Measurements from ENCODE around the gene CTIF.

CTIF gene

DNA sequence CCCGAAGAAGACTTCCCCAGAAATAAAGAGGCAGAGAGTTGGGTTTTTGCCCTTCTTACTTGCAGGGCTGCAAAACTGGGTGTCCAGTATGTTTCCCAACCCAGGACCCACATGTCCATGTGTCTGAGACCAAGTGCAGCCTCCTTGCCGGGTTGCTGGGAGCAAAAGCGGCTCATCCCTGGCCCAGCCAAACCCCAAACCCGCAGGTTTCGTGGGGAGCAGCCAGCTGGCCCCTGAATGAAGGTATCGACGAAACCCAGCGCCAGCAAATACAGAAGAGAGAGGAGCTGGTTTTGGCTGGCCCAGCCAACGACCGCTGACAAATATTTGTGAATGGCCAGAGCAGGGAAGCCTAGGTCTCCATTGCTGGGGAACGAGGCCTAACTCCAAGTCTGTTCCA, 214.9 kb downstream of the CTIF start:
- no peak for DNase-seq (ENCODE audit: low read depth)

DNA sequence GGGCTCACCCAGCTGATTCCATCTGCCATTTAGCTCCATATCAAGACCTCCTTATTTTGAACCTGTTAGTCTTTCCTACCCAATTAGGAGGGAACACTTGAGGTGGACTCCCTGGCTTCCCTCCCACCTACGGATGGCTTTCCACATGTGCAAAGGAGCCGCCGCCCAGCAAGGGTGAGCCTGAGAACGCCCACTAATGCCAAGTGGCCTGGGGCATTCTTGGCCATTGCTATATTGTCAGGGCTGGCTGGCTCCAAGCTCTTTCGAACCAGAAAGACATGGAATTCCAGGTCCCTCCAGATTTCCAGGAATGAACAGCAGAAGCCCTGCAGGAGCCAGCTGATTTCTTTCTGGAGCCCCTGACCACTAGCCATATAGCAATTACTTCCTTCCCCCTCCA, 215.7 kb downstream of the CTIF start:
- DNase-seq (ENCODE audit: low read depth): no peak

DNA sequence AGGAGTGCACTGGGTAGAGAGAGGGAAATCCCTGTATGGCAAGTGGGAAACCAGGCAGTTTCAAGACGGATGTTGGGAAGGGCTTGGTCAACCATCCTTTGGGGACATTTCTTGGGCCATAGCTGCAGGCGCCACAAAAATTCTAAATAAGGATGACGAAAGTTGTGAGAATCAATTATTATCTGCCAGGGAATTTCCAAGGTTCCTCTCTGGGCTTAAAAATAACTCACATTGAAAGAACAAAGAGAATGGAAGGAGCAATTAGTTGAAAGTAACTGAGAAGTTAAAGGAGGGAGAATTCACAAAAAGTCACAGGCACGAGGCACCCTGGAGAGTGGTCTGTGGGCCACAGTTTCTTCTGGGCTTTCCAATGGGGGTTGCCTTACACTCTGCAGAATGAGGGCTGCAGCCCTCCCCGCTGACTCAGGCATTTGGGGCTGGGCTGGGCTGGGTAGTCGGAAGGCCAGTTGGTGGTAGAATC, 216.2 kb downstream of the CTIF start:
- DNase-seq (ENCODE audit: low read depth): no peak

DNA sequence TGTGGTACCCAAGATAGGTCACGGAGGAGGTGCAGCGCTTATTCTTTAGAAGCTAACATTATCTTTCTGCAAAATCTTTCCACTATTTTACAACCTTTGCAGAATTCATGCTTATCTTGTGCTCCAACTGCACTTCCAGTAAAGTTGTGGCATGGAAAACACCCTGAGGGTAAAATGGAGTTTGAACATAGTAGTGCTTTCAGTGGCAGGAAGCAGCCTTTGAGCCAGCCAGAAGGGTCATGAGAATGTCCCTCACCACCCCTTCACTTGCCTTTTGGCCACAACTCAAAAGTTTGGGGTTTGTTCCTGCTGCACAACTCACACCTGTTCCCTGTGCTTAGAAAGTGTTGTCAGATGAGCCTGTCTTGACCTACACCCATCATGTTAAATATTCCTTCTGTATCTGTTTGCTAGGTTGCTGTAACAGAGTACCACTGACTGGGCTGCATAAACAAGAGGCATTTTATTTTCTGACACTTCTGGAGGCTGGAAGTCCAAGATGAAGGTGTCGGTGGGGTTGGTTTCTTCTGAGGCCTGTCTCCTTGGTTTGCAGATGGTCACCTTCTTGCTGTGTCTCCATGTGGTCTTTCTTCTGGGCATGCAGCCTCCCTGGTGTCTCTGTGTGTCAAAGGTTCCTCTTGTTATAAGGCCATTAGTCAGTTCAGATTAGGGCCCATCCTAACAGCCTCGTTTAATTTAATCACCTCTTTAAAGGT, 217.8 kb downstream of the CTIF start:
- DNase-seq (ENCODE audit: low read depth): no peak

DNA sequence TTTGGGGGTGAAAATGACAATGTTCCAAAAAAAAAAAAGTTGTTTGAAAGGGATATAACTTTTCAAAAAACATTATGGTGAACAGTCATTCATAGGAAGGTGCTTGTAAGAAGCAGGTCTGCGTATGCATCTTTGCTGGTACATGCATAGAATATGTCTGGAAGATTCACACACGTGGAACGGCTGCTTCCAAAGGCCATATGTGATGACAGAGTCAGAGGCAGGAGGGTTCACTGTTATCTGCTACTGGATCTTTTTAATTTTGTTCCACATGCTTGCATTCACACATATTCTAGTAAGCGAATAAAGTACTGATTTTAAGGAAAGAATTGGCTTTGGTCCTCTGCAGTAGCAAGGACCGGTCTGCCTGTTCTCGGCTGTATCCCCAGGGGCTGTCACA, 218.5 kb downstream of the CTIF start:
- no peak for DNase-seq (ENCODE audit: low read depth)

DNA sequence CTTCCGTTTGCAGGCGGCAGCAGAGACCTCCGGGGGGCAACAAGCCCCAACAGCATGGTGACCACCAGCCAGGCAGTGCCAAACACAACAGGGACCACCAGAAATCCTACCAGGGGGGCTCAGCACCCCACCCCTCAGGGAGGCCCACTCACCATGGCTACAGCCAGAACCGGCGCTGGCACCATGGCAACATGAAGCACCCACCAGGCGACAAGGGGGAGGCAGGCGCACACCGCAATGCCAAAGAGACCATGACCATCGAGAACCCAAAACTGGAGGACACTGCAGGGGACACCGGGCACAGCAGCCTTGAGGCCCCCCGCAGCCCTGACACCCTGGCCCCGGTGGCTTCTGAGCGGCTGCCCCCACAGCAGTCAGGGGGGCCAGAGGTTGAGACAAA, 219.1 kb downstream of the CTIF start:
- no peak for DNase-seq (ENCODE audit: low read depth)

DNA sequence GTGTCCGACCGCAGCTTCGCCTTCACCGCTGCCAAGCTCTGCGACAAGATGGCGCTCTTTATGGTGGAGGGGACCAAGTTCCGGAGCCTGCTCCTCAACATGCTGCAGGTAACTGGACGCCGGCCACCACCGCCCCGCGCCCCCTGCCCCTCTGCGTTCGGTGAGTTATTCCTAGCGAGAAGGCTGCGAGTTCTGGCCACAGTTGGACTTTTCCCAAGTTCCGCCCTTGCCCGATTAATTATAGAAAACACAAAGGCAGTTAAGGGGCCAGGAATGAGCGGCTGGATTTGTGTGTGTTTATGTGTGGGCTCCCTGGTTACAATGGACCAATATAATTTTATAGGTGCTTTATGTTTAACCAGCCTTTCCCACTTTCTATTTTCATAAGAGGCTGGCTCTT, 222.8 kb downstream of the CTIF start:
- no peak for DNase-seq (ENCODE audit: low read depth)

DNA sequence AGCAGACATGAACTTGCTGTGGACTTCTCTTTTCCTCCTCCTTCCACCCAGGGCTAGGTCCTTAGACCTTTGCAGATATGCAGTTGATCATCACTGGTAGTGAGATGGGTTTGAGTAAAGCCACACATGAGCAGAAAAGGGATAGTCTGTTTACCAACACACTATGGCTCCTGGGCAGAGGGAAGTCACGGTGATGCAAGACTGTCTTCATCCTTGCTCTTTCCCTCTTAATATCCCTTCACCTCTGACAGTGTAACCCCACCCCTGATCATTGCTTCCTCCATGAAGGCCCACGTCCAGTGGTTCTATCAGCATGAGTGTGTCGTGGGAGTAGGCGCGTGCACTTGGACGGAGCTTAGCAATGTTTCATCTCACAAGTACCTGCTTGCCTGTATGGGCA, 223.2 kb downstream of the CTIF start:
- no peak for DNase-seq (ENCODE audit: low read depth)

DNA sequence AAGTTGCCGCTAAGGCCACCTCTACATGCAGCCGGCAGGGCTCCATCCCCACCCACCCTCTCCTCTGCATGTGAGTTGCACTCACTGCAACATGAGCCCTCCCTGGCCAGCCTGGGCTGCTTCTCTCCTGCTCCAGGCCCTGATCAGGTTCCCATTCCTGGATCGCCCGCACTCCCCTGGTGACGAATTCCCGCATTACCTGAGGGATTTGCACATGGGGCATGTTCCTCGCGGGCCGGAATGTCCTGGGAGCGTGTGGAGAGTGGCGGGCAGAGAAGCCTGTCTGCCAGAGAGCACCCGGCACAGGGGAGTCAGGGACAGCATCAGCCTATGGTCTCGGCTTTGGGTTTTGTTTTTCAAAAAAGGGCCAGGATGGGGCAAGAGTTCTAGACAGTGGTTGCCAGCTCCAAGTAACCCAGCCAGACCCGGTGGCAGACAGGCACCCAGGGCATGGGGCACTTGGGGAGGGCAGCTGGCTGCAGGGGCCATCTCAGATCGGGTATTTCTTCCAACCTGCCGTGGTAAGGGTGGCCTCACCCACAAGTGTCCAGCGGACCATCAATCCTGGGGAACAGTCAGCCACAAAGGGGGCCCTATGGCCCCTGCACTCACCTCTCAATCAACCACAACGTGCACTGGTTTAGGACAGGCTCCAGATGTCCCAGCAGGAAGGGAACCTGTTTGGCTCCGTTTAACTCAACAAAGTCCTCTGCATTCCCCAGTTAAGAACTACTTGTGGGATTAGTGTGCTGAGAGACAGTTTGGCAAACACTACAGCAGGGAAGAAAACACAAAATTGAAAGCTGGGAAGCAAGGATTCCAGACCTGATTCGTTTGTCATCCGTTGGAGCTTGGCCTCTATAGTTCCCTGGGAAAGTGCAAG, 224.2 kb downstream of the CTIF start:
- DNase-seq (ENCODE audit: low read depth): no peak

DNA sequence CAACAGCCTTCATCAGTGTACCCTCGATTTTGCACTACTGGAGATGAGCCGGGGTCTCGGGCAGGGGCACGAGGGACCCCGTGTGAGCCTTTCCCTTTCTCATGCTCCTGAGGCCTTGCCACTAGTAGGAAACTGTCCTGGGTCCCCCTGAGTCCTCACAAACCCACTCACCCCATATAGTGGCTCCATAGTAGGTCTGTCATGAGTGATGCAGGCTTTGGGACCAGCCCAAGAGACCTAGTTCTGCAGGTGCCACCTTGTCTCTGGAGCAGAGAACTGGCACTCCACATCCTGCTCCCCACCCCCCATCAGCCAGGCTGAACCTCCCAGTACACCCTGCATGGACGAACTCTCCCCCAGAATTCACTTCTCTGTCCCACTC, 224.9 kb downstream of the CTIF start:
- no peak for DNase-seq (ENCODE audit: low read depth)

DNA sequence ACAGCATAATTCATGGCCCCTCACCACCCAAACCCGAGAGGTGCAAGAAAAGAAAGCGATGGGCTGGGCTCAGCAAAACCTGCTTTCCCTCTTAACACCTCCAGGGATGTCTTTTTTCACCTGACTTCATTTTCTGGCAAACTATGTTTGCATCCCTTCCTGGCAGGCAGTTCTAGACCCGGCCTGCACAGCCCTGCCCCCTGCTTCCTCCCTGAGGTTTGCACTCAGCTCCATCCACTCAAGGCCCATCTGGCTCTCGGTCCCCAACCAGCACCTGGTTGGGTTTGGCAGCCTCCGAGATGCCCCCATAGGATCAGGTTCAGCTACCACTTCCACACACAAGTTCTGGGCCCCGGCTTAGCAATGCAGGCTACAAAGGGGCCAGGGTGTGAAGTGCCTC, 226.2 kb downstream of the CTIF start:
- DNase-seq (ENCODE audit: low read depth): no peak

DNA sequence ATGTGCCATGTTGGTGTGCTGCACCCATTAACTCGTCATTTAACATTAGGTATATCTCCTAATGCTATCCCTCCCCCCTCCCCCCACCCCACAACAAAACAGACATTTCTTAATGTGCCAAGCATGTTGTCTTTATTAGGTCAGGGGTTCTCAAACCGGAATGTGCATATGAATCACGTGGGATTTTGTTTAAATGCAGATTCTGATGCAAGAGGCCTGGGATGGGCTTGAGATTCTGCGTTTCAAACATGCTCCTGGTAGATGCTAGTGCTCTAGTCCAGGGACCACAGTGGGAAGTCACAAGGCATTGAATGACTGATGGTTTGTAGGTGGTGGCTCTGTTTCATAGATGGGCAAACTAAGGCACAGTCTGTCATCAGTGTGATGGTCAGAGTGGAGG, 227.2 kb downstream of the CTIF start:
- peak; percentile 71 for DNase-seq (ENCODE audit: low read depth)

DNA sequence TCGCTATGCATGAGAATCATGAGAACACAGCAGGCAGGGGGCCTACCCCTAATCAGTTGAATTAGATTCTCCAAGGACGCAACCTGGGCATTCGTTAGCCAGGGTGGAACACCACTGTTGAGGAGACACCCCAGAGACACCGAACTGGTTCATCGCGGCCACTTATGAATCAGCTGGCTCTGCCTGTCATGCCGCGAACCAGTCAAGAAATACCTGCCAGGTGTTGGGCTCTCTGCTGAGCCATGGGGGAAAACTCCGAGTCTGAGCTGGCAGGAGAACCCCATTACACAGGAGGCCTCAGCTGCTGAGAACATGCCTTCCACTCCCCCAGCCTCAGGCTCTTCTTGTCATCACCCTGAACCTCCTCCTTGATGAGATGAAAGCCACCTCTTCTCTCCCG, 227.7 kb downstream of the CTIF start:
- DNase-seq (ENCODE audit: low read depth): no peak

DNA sequence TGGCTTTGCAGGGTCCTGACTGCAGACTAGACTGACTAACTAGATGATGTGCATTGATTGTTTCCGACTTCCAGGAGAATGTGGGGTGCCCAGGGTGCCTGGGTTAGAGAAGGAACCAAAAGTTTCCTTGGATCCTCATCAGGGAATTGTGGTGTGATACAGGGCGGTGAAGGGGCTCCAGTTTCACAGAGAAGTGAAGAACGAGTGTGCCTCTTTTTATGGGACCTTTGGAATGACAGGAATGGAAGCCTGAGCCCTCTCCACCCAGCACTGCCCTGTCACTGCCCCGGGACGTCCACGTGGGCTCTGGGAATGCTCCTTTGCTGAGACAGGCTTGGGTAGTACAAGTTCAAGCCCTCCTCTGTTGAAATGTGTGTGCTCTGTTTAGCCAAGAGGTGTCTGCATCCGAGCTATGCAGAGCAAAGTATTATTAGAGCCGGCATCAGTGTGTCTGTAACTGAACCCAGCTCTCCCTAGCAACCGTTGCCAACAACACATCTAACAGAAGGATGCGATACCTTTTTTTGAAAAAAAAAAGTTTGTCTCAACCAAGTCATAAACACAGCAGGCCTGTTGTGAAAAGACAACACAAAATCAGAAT, 228.4 kb downstream of the CTIF start:
- peak; percentile 78 for DNase-seq (ENCODE audit: low read depth)

DNA sequence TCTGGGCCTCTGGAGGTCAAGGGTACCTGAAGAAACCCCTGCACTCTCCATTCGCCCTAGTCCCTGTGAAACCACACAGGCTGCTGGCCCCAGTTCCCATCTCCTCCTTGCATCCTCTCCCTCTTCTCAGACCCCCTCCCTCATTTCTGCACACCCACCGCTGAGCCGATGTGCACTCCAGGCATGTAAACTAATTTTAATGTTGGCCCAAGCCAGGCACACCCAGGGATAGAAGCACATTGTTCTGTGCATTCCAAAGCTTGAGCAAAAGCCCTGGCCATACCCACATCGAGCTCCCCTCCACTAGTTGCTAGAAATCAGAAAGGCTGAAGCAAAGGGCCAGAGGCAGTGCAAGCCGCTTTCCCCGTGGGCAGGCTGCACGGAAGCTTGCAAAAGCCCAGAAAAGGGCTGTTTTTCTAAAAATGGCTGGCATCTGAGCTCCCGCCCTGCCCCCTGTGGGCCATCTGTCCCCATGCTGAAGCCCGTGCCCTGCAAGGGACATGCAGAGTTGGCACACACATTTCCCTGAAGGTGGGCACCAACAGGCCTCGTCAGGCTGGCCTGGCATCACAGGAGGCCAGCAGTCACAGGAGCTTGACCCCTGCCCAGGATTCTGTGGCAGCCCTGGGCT, 230.3 kb downstream of the CTIF start:
- no peak for DNase-seq (ENCODE audit: low read depth)

DNA sequence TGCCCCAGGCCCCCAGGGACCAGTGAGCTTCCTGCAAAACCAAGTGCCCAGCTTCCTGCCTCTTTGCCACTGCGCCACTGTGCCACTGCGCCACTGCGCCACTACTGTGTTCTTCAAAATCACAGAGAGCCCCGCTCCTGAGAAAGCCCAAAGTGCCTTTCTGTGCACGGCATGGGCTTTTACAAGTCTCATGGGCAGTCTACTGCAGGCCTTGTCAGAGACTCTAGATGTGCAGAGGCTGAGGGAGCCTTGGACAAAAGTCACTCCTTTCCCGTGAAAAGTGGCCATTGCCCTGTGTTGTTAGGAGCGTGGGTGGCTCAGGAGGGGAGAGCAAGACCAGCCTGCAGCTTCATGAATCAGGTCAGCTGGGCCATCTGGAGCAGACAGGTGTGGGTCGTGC, 231.4 kb downstream of the CTIF start:
- DNase-seq (ENCODE audit: low read depth): no peak

DNA sequence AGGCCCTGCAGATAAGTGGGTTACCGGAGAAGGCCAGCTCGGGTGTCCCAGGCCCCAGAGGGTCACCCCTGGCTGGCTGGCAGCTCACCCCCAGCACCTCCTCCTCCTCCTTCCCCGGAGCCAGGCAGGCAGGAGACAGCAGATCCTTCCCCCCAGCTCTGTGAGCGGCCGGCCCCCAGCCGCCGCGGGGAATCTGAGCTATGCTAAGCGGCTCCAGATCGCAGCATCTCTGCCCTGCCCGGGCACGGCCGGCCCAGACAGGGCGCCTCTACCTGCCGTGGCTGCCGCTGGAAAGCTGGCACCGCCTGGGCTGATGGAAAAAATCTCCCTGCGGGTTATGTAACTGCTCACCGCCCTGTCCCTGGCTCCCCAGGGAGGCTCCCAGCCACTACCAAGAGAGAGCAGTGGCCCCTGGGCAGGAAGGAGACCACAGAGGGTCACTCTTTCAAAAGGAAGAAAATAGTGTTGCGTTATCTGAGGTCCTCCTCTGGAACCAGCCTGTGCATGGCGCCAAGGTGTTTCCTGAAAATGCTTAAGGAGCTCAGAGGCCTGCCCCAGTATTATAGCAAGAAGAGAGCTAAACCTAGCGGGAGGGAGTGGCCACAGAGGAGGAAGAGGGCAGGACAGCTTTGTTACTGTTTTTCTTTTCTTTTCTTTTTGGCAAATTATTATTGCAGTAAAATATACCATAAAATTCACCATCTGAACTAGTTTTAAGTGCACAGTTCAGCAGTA, 233.0 kb downstream of the CTIF start:
- DNase-seq (ENCODE audit: low read depth): peak; percentile 16

DNA sequence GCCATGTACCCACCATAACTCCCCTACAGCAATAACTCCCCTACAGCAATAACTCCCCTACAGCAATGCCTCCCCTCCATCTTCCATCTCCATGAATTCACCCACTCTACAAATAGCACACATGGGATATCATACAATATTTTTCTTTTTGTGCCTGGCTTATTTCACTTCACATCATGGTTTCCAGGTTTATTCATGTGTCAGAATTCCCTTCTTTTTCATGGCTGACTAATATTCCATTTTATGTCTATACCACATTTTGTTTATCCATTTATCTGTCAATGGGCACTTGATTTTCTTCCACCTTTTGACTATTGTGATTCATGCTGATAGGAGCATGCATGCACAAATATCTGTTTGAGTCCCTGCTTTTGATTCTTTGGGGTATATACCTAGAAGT, 233.6 kb downstream of the CTIF start:
- no peak for DNase-seq (ENCODE audit: low read depth)

DNA sequence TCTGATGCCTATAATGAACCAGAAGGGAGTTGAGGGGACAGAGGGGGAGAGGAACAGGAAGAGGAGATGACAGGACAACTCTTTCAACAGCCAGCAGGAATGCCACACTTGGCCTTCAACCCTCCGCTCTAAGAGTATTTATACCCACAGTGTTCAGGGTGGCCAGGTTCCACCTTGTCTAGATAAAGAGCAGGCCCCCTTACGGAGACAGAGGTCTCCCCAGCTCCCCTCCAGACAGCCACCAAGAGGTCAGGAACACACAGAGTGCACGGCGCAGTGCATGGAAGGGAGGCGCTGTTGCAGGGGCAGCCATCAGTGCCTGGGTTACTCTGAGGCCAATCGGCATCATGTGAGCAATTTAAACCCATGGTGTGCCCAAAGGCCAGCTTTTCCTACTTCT, 235.0 kb downstream of the CTIF start:
- DNase-seq (ENCODE audit: low read depth): no peak

DNA sequence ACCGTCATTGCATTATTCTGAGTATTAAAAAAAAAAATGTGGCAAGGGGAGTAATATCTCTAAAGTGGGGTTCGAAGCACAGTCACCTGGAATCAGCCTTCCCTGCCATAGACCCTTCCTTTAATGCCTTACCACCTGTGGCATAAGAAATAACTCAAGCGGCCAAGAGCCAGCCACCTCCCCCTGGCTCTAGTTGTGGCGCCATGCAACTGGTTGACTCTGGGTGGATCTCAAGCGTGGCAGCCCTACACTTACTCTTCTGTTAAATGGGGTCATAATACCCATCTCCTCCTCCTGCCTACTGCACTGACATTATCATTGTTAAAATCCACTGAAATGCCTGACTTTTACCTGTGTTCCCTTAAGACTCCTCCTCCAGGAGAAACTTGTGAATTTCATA, 236.1 kb downstream of the CTIF start:
- DNase-seq (ENCODE audit: low read depth): no peak

DNA sequence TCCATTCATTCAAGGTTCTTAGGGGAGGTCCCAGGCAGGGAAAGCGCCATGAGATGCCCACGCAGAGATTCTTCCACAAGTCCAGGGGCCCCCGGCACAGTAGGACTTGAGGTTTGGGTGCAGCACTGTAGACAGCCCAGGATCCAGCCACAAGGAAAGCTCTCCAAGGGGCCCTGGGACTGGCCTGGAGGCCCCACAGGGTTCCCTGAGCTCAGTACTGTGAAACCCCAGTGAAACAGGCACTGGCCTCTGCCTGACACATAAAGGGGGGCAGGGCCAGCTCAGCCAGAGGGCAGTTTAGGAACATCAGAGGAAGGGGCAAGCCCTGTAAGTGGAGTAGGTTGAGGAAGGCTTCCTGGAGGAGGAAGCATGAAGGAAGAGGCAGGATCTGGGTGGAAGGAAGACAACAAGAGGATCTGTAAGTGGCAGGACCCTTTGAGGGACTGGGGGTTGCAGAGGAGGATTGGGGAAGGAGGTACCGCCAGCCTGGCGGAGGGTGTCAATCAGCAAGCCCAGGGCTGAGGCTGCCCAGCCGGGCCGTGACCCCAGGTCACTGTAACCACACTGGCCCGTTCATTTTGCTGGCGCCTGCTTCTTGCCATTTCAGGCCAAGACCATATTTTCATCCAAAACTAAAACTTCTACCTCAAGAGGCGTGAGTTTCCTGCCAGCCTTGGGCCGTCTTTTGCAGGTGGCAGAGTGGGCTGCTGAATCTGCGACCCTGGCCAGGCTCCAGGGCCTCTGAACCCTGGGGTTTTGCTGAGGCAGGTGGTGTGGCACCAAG, 236.7 kb downstream of the CTIF start:
- peak; percentile 11 for DNase-seq (ENCODE audit: low read depth)

Measured in amniotic epithelial cell (primary cell).